Type B pancreatic cell (in vitro differentiated cells): ENCODE measurements around the gene LTBR. TPM values are rescaled to one million over a fixed set of nuclear protein-coding genes. Genes with fewer than 3 reads are reported as not detected.
"Not testable (repeated sequence)": the region's sequence is repeated elsewhere in the genome, so short reads cannot be mapped to it uniquely, and the experiment has no call there.

Experiments used
- DNase-seq: peaks from one replicate; pipeline ENCODE4 v3.0.0; 2021; ENCODE audit warnings: mixed read lengths; ENCODE audit not compliant: unreplicated experiment; ENCODE audit errors: extremely low spot score
- H3K27ac Mint-ChIP-seq: 2 replicates; pipeline ENCODE4 v1.8.0; 2021; ENCODE audit warnings: mild to moderate bottlenecking, mixed read lengths
- H3K27me3 Mint-ChIP-seq: 2 replicates; pipeline ENCODE4 v1.8.0; 2021; ENCODE audit warnings: mixed read lengths
- H3K36me3 Mint-ChIP-seq: 2 replicates; pipeline ENCODE4 v1.8.0; 2021; ENCODE audit warnings: mixed read lengths
- H3K4me1 Mint-ChIP-seq: one replicate; pipeline ENCODE4 v1.8.0; 2021; ENCODE audit warnings: mixed read lengths; ENCODE audit not compliant: unreplicated experiment
- H3K4me3 Mint-ChIP-seq: 2 replicates; pipeline ENCODE4 v1.8.0; 2021; ENCODE audit warnings: mild to moderate bottlenecking, mixed read lengths
- H3K9me3 Mint-ChIP-seq: 2 replicates; pipeline ENCODE4 v1.8.0; 2021; ENCODE audit warnings: mixed read lengths
- CTCF ChIP-seq: fragments of 200-600 bp; sonication (generic); conservative IDR thresholded peaks from 2 replicates; pipeline ENCODE4 v1.5.0; 2021; ENCODE audit warnings: antibody characterized with exemption, mild to moderate bottlenecking
- total RNA-seq: library from RNA; stranded (reverse); gene quantifications from 2 replicates; pipeline ENCODE4 v1.2.1, GENCODE V29; 2021; ENCODE audit warnings: low replicate concordance

The LTBR gene
- total RNA-seq, 1 donor from 2014 or later: 18.5 TPM

- no peaks in the 10 kb centered on the region for H3K27me3 Mint-ChIP-seq
- H3K4me1 Mint-ChIP-seq: peaks cover 22% of the 10 kb centered on the region
- H3K9me3 Mint-ChIP-seq: no peaks in the 10 kb centered on the region
- no peak overlapping the region for H3K4me3 Mint-ChIP-seq
- no peak for TF ChIP-seq CTCF
- no peak for DNase-seq
- H3K36me3 Mint-ChIP-seq: no peaks in the 10 kb centered on the region
- no peak overlapping the region for H3K27ac Mint-ChIP-seq
Observed at GRCh38 chr12:6340745-6341416, 43.1 kb upstream of the LTBR start.

- Mint-ChIP-seq H3K36me3 (no peaks in the 10 kb centered on the region), H3K4me1 (peaks cover 21% of the 10 kb centered on the region), H3K9me3 (no peaks in the 10 kb centered on the region), H3K27ac (no peak within 1 kb of the TSS), H3K27me3 (no peaks in the 10 kb centered on the region), H3K4me3 (no peak within 1 kb of the TSS)
- no peak for TF ChIP-seq CTCF
- DNase-seq: no peak
Observed at GRCh38 chr12:6341417-6342139, 42.4 kb upstream of the LTBR start, which contains the start of gene TNFRSF1A. Gene TNFRSF1A, minus strand, starts transcription at chr12:6342076. Its CDS starts 262 bp downstream, at chr12:6341814.

GRCh38 chr12:6342140-6342889 lies 41.6 kb upstream of the LTBR start:
- H3K4me3 Mint-ChIP-seq: no peak overlapping the region
- H3K27me3 Mint-ChIP-seq: no peaks in the 10 kb centered on the region
- DNase-seq: no peak
- H3K9me3 Mint-ChIP-seq: no peaks in the 10 kb centered on the region
- no peak overlapping the region for H3K27ac Mint-ChIP-seq
- H3K4me1 Mint-ChIP-seq: peaks cover 21% of the 10 kb centered on the region
- peaks cover 3% of the 10 kb centered on the region for H3K36me3 Mint-ChIP-seq
- no peak for TF ChIP-seq CTCF

GRCh38 chr12:6343518-6343917 lies 40.4 kb upstream of the LTBR start:
- no peaks in the 10 kb centered on the region for H3K9me3 Mint-ChIP-seq
- peaks cover 21% of the 10 kb centered on the region for H3K4me1 Mint-ChIP-seq
- H3K27me3 Mint-ChIP-seq: no peaks in the 10 kb centered on the region
- H3K4me3 Mint-ChIP-seq: no peak overlapping the region
- H3K36me3 Mint-ChIP-seq: peaks cover 3% of the 10 kb centered on the region
- no peak for TF ChIP-seq CTCF
- H3K27ac Mint-ChIP-seq: peak overlapping the region; percentile 50
- no peak for DNase-seq

GRCh38 chr12:6344101-6344660 lies 39.8 kb upstream of the LTBR start:
- H3K4me1 Mint-ChIP-seq: peaks cover 21% of the 10 kb centered on the region
- DNase-seq, H3K27ac Mint-ChIP-seq, H3K4me3 Mint-ChIP-seq, H3K9me3 Mint-ChIP-seq, H3K27me3 Mint-ChIP-seq, H3K36me3 Mint-ChIP-seq: not testable (repeated sequence)
